HG02642 (cell line): Measurements from ENCODE around the gene PTPRZ1.

Source experiments
- ATAC-seq: cut with Tn5 transposase; IDR thresholded peaks from one replicate; pipeline ENCODE4 v1.9.1; 2021; ENCODE audit warnings: mild to moderate bottlenecking; ENCODE audit not compliant: unreplicated experiment, poor library complexity

The PTPRZ1 gene

GRCh38 chr7:121887634-121888033, 14.7 kb downstream of the PTPRZ1 start:
- ATAC-seq: no peak

GRCh38 chr7:121890833-121891232, 17.9 kb downstream of the PTPRZ1 start:
- ATAC-seq: no peak

GRCh38 chr7:121891731-121892130, 18.8 kb downstream of the PTPRZ1 start:
- ATAC-seq: no peak

GRCh38 chr7:121901026-121901425, 28.1 kb downstream of the PTPRZ1 start:
- peak; percentile 60 for ATAC-seq

GRCh38 chr7:121904120-121904519, 31.2 kb downstream of the PTPRZ1 start:
- ATAC-seq: no peak

- ATAC-seq: no peak
Measured at GRCh38 chr7:121908042-121908441, 35.1 kb downstream of the PTPRZ1 start.

- ATAC-seq: no peak
Measured at GRCh38 chr7:121909716-121910345, 36.9 kb downstream of the PTPRZ1 start.

- no peak for ATAC-seq
Measured at GRCh38 chr7:121913947-121914675, 41.1 kb downstream of the PTPRZ1 start.

GRCh38 chr7:121914676-121915279, 41.8 kb downstream of the PTPRZ1 start:
- ATAC-seq: no peak

GRCh38 chr7:121916211-121916610, 43.2 kb downstream of the PTPRZ1 start:
- no peak for ATAC-seq

GRCh38 chr7:121919986-121920385, 47.0 kb downstream of the PTPRZ1 start:
- no peak for ATAC-seq

GRCh38 chr7:121924269-121925186, 51.6 kb downstream of the PTPRZ1 start:
- ATAC-seq: no peak

GRCh38 chr7:121931149-121931902, 58.4 kb downstream of the PTPRZ1 start:
- ATAC-seq: no peak

- ATAC-seq: no peak
Measured at GRCh38 chr7:121932768-121933167, 59.8 kb downstream of the PTPRZ1 start.

- ATAC-seq: no peak
Measured at GRCh38 chr7:121936951-121937623, 64.1 kb downstream of the PTPRZ1 start.

- ATAC-seq: no peak
Measured at GRCh38 chr7:121938429-121938996, 65.6 kb downstream of the PTPRZ1 start.

GRCh38 chr7:121940918-121941317, 68.0 kb downstream of the PTPRZ1 start:
- ATAC-seq: no peak

- ATAC-seq: no peak
Measured at GRCh38 chr7:121941830-121942229, 68.9 kb downstream of the PTPRZ1 start.

GRCh38 chr7:121945066-121945465, 72.1 kb downstream of the PTPRZ1 start:
- no peak for ATAC-seq
